Measurements from ENCODE around the gene DTNBP1. TPM values are rescaled to one million over a fixed set of nuclear protein-coding genes. Genes with fewer than 3 reads are reported as not detected.

The DTNBP1 gene
- total RNA-seq, 4 donors from 2014 or later, result 12.8 to 58.6 (median 26.2) TPM

DNA sequence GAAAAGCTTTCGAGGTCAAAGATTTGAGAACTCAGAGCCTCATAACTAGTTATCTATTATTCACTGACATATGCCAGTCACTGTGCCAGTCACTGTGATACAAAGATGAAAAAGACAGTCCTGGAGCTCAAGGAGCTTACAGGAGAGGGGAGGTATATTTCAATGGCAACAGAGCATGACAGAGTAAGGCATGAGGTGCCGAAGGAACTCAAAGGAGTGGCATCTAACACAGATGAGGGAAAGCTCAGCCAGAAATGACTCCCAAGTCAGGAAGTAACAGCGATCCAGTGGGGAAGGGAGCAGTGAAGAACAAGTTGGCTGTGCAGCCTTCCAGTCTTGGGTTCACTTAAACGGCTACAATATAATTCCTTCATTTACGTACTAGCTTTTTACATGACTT lies 46.6 kb downstream of the DTNBP1 start:
- TF ChIP-seq, protein P1, sequence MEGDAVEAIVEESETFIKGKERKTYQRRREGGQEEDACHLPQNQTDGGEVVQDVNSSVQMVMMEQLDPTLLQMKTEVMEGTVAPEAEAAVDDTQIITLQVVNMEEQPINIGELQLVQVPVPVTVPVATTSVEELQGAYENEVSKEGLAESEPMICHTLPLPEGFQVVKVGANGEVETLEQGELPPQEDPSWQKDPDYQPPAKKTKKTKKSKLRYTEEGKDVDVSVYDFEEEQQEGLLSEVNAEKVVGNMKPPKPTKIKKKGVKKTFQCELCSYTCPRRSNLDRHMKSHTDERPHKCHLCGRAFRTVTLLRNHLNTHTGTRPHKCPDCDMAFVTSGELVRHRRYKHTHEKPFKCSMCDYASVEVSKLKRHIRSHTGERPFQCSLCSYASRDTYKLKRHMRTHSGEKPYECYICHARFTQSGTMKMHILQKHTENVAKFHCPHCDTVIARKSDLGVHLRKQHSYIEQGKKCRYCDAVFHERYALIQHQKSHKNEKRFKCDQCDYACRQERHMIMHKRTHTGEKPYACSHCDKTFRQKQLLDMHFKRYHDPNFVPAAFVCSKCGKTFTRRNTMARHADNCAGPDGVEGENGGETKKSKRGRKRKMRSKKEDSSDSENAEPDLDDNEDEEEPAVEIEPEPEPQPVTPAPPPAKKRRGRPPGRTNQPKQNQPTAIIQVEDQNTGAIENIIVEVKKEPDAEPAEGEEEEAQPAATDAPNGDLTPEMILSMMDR (IDR thresholded peaks at IDR 0.05), result no peak
- TF ChIP-seq POLR2A (IDR thresholded peaks at IDR 0.05), result no peak
- Histone ChIP-seq H3K27ac (no peak overlapping the region), H3K9me3 (no peaks in the 10 kb centered on the region), H3K36me3 (peaks cover 0 to 14% (median 0%) of the 10 kb centered on the region in 3 donors), H3K4me1 (peaks cover 0 to 10% (median 0%) of the 10 kb centered on the region in 4 donors), H3K27me3 (no peaks in the 10 kb centered on the region), H3K4me3 (no peak overlapping the region)
- DNase-seq, result no peak

DNA sequence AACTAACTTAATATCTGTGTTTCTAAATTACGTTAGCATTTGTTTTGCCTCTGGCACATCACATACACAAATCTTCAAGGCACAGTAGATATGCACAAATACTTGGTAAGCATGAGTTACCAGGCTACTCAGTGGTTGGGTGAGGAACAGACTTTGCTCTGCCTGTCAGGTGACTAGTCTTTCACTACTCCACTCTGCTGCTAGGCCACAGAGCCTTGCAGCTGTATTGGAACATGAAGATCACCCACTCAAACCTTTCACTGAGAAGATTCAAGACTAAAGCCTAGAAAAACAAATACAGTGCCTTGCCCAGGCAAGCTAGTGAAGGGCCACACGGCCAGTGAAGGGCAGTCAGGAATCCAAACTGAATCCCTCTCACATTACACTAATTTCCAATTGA lies 47.0 kb downstream of the DTNBP1 start:
- DNase-seq, result peak in 1 of 3 donors; percentile 69
- Histone ChIP-seq H3K27ac (no peak overlapping the region), H3K27me3 (no peaks in the 10 kb centered on the region), H3K9me3 (no peaks in the 10 kb centered on the region), H3K4me1 (peaks cover 0 to 8% (median 0%) of the 10 kb centered on the region in 4 donors), H3K36me3 (peaks cover 0 to 17% (median 0%) of the 10 kb centered on the region in 3 donors), H3K4me3 (no peak overlapping the region)
- no peak for TF ChIP-seq POLR2A (IDR thresholded peaks at IDR 0.05)
- TF ChIP-seq, protein P1 (IDR thresholded peaks at IDR 0.05), result no peak

DNA sequence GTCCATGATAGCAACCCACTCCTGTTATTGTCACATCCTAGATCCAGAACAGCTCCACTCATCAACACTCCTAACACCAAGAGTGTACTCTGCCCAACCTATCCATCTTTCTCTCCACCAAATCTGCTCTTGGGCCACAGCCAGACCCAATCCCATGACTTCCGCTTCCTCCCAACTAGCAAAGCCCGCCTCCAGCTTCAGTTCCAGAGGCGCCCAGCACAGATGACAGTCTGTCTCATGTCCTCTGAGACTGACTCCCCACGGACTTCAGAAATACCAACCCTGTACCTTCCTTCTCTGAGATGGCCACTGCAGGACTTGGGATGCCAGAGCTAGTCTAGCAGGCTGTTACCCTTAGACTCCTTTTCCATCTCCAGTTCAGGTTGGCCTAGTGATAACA lies 48.6 kb downstream of the DTNBP1 start:
- no peak overlapping the region for H3K27ac ChIP-seq
- H3K9me3 ChIP-seq, result no peaks in the 10 kb centered on the region
- H3K27me3 ChIP-seq, result no peaks in the 10 kb centered on the region
- peak in 1 of 3 donors; percentile 49 for DNase-seq
- H3K36me3 ChIP-seq, result peaks cover 0 to 29% (median 0%) of the 10 kb centered on the region in 3 donors
- peaks cover 0 to 8% (median 0%) of the 10 kb centered on the region in 4 donors for H3K4me1 ChIP-seq
- H3K4me3 ChIP-seq, result no peak overlapping the region
- no peak for TF ChIP-seq POLR2A (IDR thresholded peaks at IDR 0.05)
- TF ChIP-seq, protein P1 (IDR thresholded peaks at IDR 0.05), result no peak

DNA sequence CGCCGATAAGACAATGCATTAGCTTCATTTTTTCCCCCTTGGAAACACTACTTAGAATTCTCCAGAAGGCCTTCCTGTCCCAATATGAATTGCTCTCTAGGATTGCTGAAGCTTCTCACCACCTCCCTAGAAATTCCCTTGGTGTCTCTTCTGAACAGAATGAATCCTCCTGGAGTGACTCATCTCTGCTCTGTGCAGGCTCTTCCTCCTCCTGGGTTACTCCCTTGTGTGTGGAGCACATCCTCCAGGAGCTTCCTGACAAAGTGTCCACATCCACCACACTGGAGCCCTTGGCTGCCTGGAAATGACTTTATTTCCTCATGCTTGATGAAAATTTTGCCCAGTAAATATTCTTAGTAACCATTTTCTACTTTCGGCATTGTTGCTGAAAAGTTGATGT lies 54.4 kb downstream of the DTNBP1 start:
- no peak for TF ChIP-seq POLR2A (IDR thresholded peaks at IDR 0.05)
- TF ChIP-seq, protein P1 (IDR thresholded peaks at IDR 0.05), result no peak
- DNase-seq, result no peak
- Histone ChIP-seq H3K36me3 (peaks cover 0 to 23% (median 0%) of the 10 kb centered on the region in 3 donors), H3K27ac (no peak overlapping the region), H3K4me1 (peaks cover 0 to 3% (median 0%) of the 10 kb centered on the region in 4 donors), H3K27me3 (no peaks in the 10 kb centered on the region), H3K9me3 (no peaks in the 10 kb centered on the region), H3K4me3 (no peak overlapping the region)

DNA sequence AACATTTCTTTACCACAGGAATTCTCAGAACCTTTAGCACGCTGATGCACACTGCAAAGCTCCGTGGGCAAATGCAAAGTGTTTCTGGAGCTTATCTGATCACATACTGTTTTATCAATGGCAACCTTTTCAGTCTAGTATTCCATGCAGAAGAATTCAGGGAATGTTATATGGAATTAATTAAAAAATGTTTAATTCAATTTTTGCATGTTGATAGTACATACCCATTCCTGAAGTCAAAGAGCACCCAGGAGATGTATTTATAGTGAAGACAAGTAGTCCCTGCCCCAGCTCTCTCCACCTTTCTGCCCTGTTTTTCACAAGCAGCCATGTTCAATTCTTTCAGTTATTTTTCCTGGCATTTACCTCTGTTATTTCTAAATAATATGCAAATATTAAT lies 55.2 kb downstream of the DTNBP1 start:
- no peaks in the 10 kb centered on the region for H3K27me3 ChIP-seq
- no peak for TF ChIP-seq POLR2A (IDR thresholded peaks at IDR 0.05)
- TF ChIP-seq, protein P1 (IDR thresholded peaks at IDR 0.05), result no peak
- H3K27ac ChIP-seq, result no peak overlapping the region
- no peak for DNase-seq
- H3K4me1 ChIP-seq, result peaks cover 0 to 3% (median 0%) of the 10 kb centered on the region in 4 donors
- H3K36me3 ChIP-seq, result peaks cover 0 to 23% (median 0%) of the 10 kb centered on the region in 3 donors
- H3K9me3 ChIP-seq, result no peaks in the 10 kb centered on the region
- H3K4me3 ChIP-seq, result no peak overlapping the region

DNA sequence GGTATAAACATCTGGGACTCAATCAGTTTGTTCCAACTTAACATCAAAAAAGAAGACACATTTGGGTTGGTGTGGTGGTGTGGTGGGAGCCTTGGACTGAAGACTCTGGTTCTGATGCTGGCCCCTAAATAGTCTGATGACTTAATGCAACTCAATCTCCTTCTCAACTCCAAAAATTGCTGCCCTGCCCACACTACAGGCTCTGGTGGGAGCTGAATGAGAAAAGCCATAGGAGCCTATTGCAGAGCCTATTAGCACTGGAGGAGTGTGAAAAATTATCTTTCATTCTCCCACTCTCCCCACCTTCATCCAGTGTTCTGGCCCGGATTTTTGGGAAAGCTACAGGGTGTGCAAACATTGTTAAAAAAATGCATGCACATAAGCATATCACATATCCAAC lies 56.5 kb downstream of the DTNBP1 start:
- TF ChIP-seq, protein P1 (IDR thresholded peaks at IDR 0.05), result no peak
- no peak for TF ChIP-seq POLR2A (IDR thresholded peaks at IDR 0.05)
- H3K9me3 ChIP-seq, result no peaks in the 10 kb centered on the region
- no peak overlapping the region for H3K4me3 ChIP-seq
- no peak for DNase-seq
- no peak overlapping the region for H3K27ac ChIP-seq
- H3K4me1 ChIP-seq, result peaks cover 0 to 3% (median 0%) of the 10 kb centered on the region in 4 donors
- no peaks in the 10 kb centered on the region for H3K27me3 ChIP-seq
- H3K36me3 ChIP-seq, result peaks cover 0 to 19% (median 0%) of the 10 kb centered on the region in 3 donors

All from Peyer's patch (tissue), 4 donors.